Type B pancreatic cell (in vitro differentiated cells): ENCODE results near the gene CDKL5. TPM values are rescaled to one million over a fixed set of nuclear protein-coding genes. Genes with fewer than 3 reads are reported as not detected.

Source experiments
- DNase-seq: peaks from one replicate; pipeline ENCODE4 v3.0.0; 2021; ENCODE audit warnings: mixed read lengths; ENCODE audit not compliant: unreplicated experiment; ENCODE audit errors: extremely low spot score
- H3K27ac Mint-ChIP-seq: 2 replicates; pipeline ENCODE4 v1.8.0; 2021; ENCODE audit warnings: mild to moderate bottlenecking, mixed read lengths
- H3K27me3 Mint-ChIP-seq: 2 replicates; pipeline ENCODE4 v1.8.0; 2021; ENCODE audit warnings: mixed read lengths
- H3K36me3 Mint-ChIP-seq: 2 replicates; pipeline ENCODE4 v1.8.0; 2021; ENCODE audit warnings: mixed read lengths
- H3K4me1 Mint-ChIP-seq: one replicate; pipeline ENCODE4 v1.8.0; 2021; ENCODE audit warnings: mixed read lengths; ENCODE audit not compliant: unreplicated experiment
- H3K4me3 Mint-ChIP-seq: 2 replicates; pipeline ENCODE4 v1.8.0; 2021; ENCODE audit warnings: mild to moderate bottlenecking, mixed read lengths
- H3K9me3 Mint-ChIP-seq: 2 replicates; pipeline ENCODE4 v1.8.0; 2021; ENCODE audit warnings: mixed read lengths
- total RNA-seq: library from RNA; stranded (reverse); gene quantifications from 2 replicates; pipeline ENCODE4 v1.2.1, GENCODE V29; 2021; ENCODE audit warnings: low replicate concordance
- TF ChIP-seq, protein P1 (sequence below): fragments of 200-600 bp; sonication (generic); conservative IDR thresholded peaks from 2 replicates; pipeline ENCODE4 v1.5.0; 2021; ENCODE audit warnings: antibody characterized with exemption, mild to moderate bottlenecking

CDKL5 gene
- total RNA-seq, 1 donor from 2014 or later, result 17.9 TPM

DNA sequence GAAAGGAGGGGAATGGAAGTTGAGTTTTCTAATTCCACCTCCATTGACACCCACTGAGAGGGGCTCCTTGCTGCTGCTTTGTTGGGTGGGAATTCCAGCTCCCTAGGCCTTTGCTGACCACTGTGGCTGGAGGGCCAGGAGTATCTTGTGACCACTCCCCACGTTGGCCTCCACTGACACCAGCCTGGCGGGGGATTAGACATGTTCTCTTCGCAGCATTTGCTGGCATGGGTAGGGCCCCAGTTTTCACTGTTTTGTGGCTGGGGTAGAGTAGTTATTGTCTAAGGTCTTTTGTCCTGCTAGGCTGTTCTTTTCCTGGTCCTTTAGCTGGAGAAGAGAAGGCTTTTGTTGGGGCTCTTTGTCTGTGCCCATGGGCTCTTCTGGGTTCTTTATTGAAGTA, 116.7 kb downstream of the CDKL5 start:
- H3K36me3 Mint-ChIP-seq, result no peaks in the 10 kb centered on the region
- peaks cover 6% of the 10 kb centered on the region for H3K4me1 Mint-ChIP-seq
- peaks cover 6% of the 10 kb centered on the region for H3K9me3 Mint-ChIP-seq

DNA sequence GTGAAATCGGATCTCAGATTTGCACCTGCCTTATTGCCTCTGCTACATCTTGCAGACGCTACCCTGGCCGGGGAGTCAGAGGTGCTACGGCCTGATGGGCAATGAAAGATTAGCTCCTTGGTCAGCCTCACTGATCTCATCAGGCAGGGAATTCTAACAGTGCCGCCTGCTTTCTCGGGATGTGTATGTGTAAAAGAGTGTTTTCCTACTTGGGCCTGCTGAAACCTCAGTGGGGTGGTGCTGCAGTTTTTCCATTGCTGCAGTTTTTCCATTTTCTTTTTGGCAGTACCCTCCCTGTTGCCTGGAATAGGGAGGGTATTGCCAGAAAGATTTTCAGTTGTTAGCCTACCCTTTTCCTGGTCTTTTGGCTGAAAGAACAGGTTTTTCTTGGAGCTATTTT, 117.5 kb downstream of the CDKL5 start:
- TF ChIP-seq, protein P1, sequence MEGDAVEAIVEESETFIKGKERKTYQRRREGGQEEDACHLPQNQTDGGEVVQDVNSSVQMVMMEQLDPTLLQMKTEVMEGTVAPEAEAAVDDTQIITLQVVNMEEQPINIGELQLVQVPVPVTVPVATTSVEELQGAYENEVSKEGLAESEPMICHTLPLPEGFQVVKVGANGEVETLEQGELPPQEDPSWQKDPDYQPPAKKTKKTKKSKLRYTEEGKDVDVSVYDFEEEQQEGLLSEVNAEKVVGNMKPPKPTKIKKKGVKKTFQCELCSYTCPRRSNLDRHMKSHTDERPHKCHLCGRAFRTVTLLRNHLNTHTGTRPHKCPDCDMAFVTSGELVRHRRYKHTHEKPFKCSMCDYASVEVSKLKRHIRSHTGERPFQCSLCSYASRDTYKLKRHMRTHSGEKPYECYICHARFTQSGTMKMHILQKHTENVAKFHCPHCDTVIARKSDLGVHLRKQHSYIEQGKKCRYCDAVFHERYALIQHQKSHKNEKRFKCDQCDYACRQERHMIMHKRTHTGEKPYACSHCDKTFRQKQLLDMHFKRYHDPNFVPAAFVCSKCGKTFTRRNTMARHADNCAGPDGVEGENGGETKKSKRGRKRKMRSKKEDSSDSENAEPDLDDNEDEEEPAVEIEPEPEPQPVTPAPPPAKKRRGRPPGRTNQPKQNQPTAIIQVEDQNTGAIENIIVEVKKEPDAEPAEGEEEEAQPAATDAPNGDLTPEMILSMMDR, result no peak
- Mint-ChIP-seq H3K4me1 (peaks cover 6% of the 10 kb centered on the region), H3K4me3 (no peak overlapping the region), H3K27ac (no peak overlapping the region), H3K9me3 (peaks cover 6% of the 10 kb centered on the region), H3K27me3 (no peaks in the 10 kb centered on the region), H3K36me3 (no peaks in the 10 kb centered on the region)
- DNase-seq, result no peak

More for the DNA sequence above, 116.7 kb downstream of the CDKL5 start:
- H3K27ac Mint-ChIP-seq, result no peak overlapping the region
- no peak for DNase-seq
- no peak overlapping the region for H3K4me3 Mint-ChIP-seq
- no peaks in the 10 kb centered on the region for H3K27me3 Mint-ChIP-seq
- TF ChIP-seq, protein P1, result no peak

DNA sequence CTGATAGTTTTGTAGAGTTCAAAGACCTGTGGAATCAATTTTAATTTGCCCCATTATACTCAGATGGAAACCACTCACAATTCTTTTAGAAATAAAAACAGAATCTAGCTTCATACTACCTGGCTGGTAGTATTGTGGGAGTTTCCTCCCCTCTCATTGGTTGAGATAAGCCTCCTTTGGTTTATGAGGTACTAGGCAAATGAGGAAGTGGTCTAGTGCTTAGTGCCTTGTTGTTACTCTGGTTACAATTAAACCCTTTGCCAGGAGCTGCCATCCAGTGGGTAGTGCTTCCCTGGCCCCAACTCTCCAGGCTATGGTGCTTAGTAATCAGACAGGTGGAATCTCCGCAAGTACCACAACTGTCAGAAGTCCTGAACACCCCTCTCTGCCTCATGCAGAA, 118.3 kb downstream of the CDKL5 start:
- Mint-ChIP-seq H3K27ac (no peak overlapping the region), H3K4me3 (no peak overlapping the region), H3K36me3 (no peaks in the 10 kb centered on the region), H3K4me1 (peaks cover 6% of the 10 kb centered on the region), H3K9me3 (peaks cover 6% of the 10 kb centered on the region), H3K27me3 (no peaks in the 10 kb centered on the region)
- no peak for DNase-seq
- TF ChIP-seq, protein P1, result no peak

DNA sequence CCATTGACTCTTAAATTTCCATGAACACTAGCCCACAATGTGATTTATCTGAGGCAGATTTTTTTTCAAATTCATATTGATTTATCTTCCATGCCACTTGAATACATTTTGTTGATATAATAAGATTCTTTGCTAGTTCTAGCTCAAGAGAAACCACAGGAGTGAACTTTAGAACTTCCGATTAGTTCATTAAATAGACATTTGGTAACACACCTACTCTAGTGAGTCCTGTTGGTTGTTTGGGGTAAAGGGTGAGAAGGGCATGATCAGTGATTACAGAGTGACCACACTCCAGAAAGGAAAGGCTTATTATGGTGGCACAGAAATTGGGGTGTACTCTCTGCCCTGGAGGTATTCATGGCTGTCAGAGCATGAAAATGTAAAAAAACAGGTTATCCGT, 120.4 kb downstream of the CDKL5 start:
- peaks cover 6% of the 10 kb centered on the region for H3K4me1 Mint-ChIP-seq
- no peak overlapping the region for H3K4me3 Mint-ChIP-seq
- no peaks in the 10 kb centered on the region for H3K27me3 Mint-ChIP-seq
- H3K27ac Mint-ChIP-seq, result no peak overlapping the region
- no peak for DNase-seq
- H3K9me3 Mint-ChIP-seq, result peaks cover 6% of the 10 kb centered on the region
- no peaks in the 10 kb centered on the region for H3K36me3 Mint-ChIP-seq
- TF ChIP-seq, protein P1, result no peak

DNA sequence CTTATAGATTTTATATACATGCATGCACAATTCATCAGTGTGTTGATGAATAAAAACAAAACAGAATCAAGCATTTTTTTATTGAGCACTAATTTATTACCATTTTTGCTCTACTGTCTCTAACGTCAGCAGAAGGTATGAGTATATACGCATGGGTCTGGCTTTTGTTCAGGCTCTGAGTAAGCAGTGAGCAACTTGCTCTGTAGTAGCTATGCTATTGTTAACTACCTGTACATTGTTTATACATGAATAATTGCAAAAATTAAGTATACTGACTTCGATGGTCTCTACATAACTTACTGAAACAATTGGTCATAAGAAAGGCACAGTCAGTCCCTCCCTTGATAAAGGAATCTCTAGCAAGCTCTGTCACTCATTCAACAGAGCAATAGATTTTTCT, 123.6 kb downstream of the CDKL5 start:
- no peak overlapping the region for H3K4me3 Mint-ChIP-seq
- no peak for DNase-seq
- no peaks in the 10 kb centered on the region for H3K27me3 Mint-ChIP-seq
- H3K36me3 Mint-ChIP-seq, result no peaks in the 10 kb centered on the region
- H3K27ac Mint-ChIP-seq, result no peak overlapping the region
- TF ChIP-seq, protein P1, result no peak
- H3K9me3 Mint-ChIP-seq, result peaks cover 15% of the 10 kb centered on the region
- H3K4me1 Mint-ChIP-seq, result peaks cover 6% of the 10 kb centered on the region

DNA sequence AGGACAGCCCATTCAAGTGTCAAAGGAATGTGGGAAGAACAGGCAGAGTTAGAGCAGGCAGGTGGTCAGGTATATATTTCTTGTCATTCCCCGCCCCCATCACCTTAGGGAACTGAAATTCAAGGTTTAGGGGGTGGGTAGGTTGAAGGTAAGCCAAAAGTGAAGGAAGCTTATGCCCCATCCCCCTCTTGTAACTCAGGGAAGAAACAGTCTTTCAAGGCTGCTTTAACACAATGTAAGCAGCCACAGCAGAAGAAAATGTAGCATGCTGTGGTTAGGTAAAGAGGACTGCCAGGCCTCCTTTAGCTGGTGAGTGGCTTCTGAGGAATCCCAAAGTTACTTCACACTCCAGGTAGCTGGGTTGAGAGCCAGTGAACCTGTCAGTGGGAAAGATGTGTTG, 124.2 kb downstream of the CDKL5 start:
- peaks cover 6% of the 10 kb centered on the region for H3K4me1 Mint-ChIP-seq
- no peaks in the 10 kb centered on the region for H3K36me3 Mint-ChIP-seq
- no peak overlapping the region for H3K4me3 Mint-ChIP-seq
- TF ChIP-seq, protein P1, result no peak
- DNase-seq, result no peak
- no peaks in the 10 kb centered on the region for H3K27me3 Mint-ChIP-seq
- peaks cover 15% of the 10 kb centered on the region for H3K9me3 Mint-ChIP-seq
- no peak overlapping the region for H3K27ac Mint-ChIP-seq
